Cortex of kidney (tissue), 1 donor: ENCODE measurements around the gene RFT1.

ENCODE experiments used
- DNase-seq: peaks from one replicate; lab custom pipeline; 2025; lab: John Stamatoyannopoulos, UW

RFT1 gene

GRCh38 chr3:53150247-53151085 lies 20.2 kb upstream of the RFT1 start:
- DNase-seq = no peak

DNA sequence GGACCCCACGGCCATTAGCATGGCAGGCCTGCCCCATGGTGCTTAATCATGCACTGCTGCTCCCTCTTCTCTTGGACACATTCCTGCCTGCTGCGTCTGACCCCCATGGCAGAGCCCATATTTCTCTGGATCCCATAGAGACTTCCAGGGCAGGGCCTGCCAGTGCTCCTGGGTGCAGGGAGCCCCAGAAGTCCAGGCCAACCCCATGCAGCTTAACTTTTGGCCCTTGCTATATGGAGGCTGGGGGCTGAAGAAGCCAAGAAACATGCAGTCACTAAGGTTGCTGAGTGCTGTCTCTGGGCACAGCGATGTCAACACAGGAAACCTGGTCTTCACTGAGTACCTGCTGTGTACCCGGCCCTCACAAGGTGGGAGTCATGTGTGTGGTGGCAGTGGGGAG lies 19.5 kb upstream of the RFT1 start:
- DNase-seq = no peak

GRCh38 chr3:53149006-53149690 lies 18.9 kb upstream of the RFT1 start:
- no peak for DNase-seq

DNA sequence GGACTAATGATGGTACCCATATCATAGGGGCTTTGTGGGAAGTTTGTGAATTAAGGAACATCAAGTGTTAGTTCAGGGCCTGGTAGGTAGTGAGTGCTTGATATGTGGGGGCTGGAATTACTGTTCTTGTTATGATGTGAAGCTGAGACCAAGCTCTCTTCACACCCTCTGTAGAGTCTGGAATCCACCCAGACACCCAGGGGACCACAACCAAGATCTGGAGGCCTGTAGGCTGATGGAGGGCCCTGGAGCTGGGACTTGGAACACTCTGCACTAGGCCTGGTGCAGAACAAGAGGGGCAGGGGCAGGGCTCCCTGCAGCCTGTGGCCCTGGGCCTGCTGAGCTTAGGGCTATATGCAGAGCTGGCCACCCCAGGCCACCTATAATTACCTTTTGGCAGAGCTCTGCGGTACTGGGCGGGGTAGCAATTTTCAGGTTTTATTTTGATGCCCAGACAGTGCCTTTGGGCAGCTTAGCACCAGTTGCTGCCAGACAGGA lies 17.7 kb upstream of the RFT1 start:
- no peak for DNase-seq

DNA sequence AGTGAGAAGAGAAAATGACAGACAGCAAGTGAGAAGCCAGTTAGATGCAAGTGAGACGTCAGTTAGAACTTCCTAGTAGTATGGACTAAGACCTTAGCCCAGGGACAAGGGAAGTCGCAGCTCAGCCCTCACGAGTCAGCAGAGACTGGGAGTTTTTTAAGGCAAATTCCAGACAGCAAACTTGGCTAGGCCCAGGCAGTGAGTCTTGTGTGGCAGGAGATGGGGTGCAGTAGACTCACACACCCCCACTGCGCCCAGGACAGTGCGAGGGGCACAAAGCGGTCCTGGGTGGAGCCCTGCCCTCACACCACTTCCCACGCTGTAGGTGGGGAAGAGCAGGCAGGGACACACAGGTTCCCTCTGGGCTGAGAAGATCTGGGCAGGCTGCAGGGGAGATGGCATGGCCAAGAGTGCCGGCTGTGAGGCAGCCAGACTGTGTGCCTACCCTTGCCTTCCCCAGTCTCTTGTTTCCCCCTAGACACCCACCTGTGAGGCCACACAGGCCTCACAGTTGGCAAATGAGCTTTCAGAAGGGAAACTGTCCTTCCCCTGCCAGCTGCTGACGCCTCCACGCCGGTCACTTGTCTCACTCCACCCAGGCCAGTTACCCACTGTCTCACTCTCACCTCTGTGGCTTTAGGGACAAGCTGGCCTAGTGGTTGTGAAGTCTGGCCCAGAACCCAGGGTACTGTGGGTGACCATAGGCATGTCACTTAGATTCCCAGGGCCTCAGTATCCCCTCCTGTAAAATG lies 17.1 kb upstream of the RFT1 start:
- no peak for DNase-seq

GRCh38 chr3:53146319-53146891 lies 16.2 kb upstream of the RFT1 start:
- DNase-seq = no peak

- no peak for DNase-seq
Measured at GRCh38 chr3:53145713-53146080, 15.5 kb upstream of the RFT1 start.

DNA sequence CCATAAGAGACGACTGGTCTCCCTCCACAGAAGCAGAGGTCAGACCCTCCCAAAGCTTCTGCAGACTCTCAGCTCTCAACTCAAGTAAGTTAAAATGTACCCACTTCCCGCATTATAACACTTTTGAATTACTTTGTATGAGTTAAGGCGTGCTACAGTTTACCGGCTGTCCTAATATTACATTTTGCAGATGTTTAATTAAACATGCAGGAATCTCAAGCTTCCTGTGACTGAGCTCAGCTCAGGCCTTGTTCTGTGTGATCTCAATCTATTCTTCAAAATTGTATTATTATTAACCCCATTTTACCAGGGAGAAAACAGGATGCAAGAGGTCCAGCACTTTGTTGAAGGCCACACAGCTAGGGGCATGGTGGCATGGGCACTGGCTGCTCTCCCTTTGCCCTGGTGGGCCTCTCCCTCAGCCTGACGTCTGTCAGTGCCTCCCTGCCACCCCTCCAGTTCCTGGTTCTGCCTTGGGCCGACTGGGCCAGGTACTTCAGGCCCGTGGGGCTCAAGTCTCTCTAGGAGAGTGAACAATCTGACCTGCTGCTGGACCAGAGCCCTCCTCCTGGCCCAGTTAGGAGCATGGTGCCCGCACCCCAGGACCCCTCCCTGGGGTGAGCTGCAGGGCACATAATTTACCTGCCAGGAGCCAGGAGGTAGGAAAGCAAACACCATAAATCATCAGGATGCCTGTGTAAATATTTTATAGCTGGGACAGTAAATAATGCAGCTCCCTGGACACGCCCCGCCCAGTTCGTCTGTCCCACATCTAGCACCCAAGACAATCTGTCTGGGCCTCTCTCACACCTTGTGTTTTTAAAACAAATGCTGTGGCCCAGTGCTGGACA lies 14.9 kb upstream of the RFT1 start:
- no peak for DNase-seq

DNA sequence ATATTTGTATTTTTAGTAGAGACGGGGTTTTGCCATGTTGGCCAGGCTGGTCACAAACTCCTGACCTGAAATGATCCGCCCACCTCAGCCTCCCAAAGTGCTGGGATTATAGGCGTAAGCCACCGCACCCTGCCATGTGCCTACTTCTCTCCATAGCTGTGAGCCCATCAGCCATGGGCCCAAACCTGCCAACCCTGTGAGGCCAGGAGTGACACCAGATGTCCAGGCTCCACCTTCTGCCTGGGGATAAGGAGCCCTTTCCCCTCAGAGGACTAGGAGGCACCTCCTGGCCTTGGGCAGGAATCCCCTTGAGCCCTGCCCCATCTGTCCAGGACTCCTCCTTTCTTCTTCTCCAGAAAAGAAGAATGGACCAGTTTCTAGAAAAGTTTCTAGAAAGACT lies 14.2 kb upstream of the RFT1 start:
- DNase-seq = no peak

- no peak for DNase-seq
Measured at GRCh38 chr3:53142986-53143385, 12.8 kb upstream of the RFT1 start.

GRCh38 chr3:53140847-53141845 lies 10.9 kb upstream of the RFT1 start:
- no peak for DNase-seq

DNA sequence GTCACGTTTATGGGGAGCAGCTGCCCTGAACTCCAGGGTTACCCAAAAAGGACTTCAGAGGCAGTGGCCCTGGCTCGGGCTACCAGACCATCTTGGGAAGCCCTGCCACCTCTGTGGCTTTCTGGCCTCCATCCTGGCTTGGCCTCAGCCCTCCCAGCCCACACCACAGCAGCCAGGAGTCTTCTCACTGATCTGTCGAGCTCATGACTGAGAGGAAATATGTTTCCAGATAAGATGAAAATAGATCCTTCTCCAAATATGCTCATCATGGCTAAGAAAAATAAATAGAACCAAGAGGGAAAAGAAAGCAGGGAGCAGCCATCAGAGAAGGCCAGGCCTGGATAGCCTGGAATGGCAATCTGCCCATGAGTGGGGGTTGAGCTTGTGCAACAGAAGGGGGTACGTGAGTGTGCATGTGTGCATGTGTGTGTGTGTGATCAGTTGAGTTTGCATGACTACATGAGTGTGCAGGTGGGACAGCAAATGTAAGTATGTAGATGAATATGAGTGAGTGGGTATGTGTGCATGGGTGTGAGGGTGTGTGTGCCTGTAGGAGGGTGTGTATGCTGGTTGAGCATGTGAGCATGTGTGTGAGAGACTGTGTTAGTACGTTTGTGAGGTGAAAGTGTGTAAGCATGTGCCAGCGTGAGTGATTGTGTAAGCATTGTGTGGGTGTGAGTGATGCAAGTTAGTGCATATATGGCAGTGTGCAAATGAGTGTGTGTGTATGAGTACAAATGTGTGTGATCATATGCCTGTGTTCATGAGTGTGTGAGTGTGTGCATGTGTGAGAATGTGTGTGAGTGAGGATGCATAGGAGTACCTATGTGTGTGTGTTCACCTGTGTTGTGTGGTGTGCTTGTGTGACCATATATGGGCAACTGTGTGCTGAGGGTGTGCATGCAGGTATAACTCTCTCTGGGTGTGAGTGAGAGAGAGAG lies 9.9 kb upstream of the RFT1 start:
- DNase-seq = no peak

- DNase-seq = no peak
Measured at GRCh38 chr3:53137835-53138446, 7.7 kb upstream of the RFT1 start.

DNA sequence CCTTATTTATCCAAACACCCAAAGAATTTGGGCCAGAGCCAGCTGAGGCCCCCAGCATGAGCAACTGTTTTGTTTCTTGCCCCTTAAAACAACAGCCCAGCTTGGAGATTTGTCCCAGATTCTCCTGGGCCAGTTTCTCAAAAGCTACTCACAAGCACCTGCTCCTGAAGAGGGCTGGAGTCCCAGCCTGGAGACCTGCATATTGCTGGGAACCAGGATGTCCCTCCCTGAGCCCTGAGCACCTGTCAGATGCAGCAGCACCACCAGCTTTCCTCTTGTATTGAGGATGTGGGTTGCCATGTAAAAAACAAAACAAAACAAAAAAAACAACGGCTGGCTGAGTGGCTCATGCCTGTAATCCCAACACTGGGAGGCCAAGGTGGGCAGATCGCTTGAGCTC lies 7.0 kb upstream of the RFT1 start:
- DNase-seq = no peak

DNA sequence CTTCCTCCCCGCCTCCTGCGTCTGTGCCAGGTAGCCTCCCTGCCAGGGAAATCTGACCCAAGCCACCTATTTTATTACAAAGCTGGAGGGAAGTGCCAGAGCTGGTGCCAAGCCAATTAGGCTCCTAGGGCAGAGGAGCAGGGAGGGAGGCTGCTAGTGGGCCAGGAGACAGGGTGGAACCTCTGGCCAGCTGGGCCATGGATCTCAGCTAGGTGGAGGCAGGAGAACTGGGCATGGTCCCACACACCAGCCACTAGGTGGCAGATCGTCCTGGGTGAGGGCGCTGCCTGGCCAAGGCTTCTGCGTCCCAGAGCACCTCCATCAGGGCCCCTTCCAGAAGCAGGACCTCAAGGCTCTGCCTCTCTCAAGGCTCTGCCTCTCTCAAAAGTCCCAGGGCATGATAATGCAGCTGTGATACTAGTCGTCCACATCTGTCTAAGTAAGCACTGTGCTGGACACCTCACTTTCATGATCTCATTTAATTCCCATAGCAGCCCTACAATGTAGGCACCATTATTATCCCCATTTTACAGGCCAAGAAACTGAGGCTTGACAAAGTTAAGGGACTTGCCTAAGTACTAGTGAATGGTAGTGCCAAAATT lies 4.5 kb upstream of the RFT1 start:
- DNase-seq = no peak

DNA sequence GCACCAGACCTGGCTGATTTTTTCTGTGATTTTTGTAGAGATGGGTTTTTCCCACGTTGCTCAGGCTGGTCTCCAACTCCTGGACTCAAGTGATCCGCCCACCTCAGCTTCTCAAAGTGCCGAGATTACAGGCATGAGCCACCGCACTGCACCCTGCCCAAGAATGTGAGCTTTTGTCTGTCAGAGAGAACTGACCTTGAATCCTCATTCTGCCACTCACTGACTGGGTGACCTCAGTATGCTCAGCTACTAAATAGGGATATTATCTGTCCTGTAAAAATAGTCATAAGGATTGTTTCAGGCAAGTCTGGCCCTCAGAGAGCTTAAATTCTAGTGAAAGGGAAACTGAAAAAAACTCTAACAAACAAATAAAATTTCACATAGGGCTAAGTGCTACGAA lies 2.1 kb upstream of the RFT1 start:
- no peak for DNase-seq

- no peak for DNase-seq
Measured at GRCh38 chr3:53131096-53131495, 861 bp upstream of the RFT1 start.

DNA sequence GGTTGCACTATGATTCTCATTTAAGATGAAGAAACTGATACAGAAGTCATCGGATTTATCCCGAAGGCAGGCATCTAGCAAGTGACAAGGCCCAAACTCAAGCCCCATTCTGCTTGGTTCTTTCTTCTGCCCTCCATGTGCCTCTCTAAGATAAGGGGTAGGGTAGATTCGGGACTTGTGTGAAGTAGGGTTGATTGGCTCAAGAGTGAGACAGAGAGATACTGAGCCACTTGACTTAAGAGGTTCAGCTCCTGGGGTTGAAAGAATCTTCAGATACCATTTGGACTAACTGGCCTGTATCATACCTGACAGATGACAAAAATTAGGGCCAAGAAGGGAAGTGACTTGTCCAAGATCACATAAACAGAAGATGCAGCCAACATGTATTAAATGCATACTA lies 891 bp downstream of the RFT1 start:
- DNase-seq = no peak
